ENCODE results near the gene UROS.

UROS gene

DNA sequence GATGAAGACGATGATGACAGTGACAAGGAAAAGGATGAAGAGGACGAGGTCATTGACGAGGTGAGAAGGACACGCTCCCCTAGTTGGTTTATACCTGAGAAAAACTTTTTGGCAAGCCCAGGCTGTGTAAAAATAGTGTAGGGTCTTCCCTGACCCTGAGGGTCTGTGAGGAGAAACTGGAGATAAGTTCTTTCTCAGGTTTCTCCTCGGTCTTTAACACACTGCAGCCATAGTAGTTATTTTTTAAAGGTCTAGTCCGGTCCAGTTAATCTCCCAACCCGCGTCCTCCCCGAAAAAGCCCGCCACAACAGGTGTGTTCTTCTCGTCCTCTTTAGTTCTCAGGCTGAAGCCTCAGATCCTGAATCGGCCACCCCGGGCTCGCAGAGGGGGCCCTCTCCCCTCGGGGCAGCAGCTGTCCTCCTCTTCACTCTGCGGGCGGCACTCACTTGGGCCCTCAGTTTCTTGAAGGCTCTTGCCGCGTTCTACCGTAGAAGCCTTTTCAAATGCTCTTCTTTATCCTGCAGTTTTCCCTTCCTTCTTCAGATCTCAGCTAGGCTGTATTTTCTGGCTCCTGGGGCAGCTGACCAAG, 699 bp upstream of the UROS start:
- H3K9me3 ChIP-seq (ENCODE audit: control insufficient read depth, low read length), result no peaks in the 10 kb centered on the region
- H3K27me3 ChIP-seq (ENCODE audit: control insufficient read depth, insufficient read depth, low read length), result no peaks in the 10 kb centered on the region
- no peaks in the 10 kb centered on the region for H3K36me3 ChIP-seq (ENCODE audit: control insufficient read depth, insufficient read depth, low read length)
- H3K27ac ChIP-seq, result peak overlapping the region; percentile 97
- TF ChIP-seq, protein P1, sequence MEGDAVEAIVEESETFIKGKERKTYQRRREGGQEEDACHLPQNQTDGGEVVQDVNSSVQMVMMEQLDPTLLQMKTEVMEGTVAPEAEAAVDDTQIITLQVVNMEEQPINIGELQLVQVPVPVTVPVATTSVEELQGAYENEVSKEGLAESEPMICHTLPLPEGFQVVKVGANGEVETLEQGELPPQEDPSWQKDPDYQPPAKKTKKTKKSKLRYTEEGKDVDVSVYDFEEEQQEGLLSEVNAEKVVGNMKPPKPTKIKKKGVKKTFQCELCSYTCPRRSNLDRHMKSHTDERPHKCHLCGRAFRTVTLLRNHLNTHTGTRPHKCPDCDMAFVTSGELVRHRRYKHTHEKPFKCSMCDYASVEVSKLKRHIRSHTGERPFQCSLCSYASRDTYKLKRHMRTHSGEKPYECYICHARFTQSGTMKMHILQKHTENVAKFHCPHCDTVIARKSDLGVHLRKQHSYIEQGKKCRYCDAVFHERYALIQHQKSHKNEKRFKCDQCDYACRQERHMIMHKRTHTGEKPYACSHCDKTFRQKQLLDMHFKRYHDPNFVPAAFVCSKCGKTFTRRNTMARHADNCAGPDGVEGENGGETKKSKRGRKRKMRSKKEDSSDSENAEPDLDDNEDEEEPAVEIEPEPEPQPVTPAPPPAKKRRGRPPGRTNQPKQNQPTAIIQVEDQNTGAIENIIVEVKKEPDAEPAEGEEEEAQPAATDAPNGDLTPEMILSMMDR (IDR thresholded peaks at IDR 0.05), result no peak
- H3K79me2 ChIP-seq, result peaks cover 25% of the 10 kb centered on the region
- H3K9ac ChIP-seq, result peak overlapping the region; percentile 87
- H3K4me3 ChIP-seq (ENCODE audit: low read depth, low read length), result peak overlapping the region; percentile 84
- peak overlapping the region; percentile 98 for H2AFZ ChIP-seq
- H3K4me1 ChIP-seq, result peaks cover 10% of the 10 kb centered on the region
- H3K4me2 ChIP-seq (ENCODE audit: low read length), result peak overlapping the region; percentile 59

DNA sequence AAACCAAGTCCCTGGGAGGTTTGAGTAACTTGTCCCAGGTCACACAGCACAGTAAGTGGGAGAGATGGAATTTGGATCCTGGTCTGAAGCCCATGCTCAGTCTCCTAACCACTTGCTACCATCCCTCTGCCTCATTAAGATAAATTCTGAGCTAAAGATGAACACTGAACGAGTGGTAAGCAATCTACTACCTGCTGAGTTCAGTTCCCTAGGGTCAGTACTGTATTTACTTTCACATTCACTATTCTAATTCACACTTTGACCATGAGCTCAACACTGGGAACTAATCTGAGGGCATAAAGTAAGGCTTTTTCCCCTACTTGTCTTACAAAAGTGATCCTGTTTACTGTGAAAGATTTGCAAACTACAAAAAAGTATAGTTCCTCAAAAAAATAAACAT, 2.4 kb downstream of the UROS start:
- Histone ChIP-seq H3K4me1 (peaks cover 10% of the 10 kb centered on the region), H3K4me3 (ENCODE audit: low read depth, low read length) (no peak overlapping the region), H3K27me3 (ENCODE audit: control insufficient read depth, insufficient read depth, low read length) (no peaks in the 10 kb centered on the region), H3K9ac (no peak overlapping the region), H3K27ac (no peak overlapping the region), H2AFZ (no peak overlapping the region), H3K79me2 (peaks cover 21% of the 10 kb centered on the region), H3K9me3 (ENCODE audit: control insufficient read depth, low read length) (no peaks in the 10 kb centered on the region), H3K36me3 (ENCODE audit: control insufficient read depth, insufficient read depth, low read length) (no peaks in the 10 kb centered on the region), H3K4me2 (ENCODE audit: low read length) (no peak overlapping the region)
- TF ChIP-seq, protein P1 (IDR thresholded peaks at IDR 0.05), result no peak

DNA sequence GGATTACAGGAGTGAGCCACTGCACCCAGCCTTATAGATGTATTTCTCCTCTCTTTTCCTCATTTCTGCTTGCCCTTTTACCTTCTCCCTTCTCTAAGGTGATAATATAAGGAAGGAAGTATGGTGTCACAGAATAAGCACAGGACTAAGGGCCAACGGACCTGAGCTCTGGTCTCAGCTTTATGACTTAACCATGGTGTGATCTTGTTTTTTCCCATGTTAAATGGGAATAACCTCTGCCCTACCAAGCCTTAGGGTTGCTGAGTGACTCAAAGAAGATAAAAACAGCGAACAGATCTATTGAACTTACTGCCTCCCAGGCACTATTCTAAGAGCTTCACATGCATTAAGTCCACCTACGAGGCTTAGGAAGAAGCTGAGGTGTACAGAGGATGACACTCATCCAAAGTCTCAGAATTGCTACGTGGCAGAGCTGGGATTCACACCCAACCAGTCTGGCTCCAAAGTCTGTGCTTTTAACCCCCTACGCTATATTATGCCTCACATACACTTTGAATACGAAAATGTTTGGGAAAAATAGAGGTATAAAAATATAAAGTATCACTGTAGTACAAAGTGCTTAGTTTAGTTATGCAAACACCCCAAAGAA, 5.6 kb downstream of the UROS start:
- Histone ChIP-seq H3K4me3 (ENCODE audit: low read depth, low read length) (no peak overlapping the region), H3K4me2 (ENCODE audit: low read length) (no peak overlapping the region), H3K9me3 (ENCODE audit: control insufficient read depth, low read length) (no peaks in the 10 kb centered on the region), H2AFZ (no peak overlapping the region), H3K9ac (no peak overlapping the region), H3K27ac (no peak overlapping the region), H3K4me1 (no peaks in the 10 kb centered on the region), H3K79me2 (peaks cover 4% of the 10 kb centered on the region), H3K36me3 (ENCODE audit: control insufficient read depth, insufficient read depth, low read length) (no peaks in the 10 kb centered on the region), H3K27me3 (ENCODE audit: control insufficient read depth, insufficient read depth, low read length) (no peaks in the 10 kb centered on the region)
- TF ChIP-seq, protein P1 (IDR thresholded peaks at IDR 0.05), result no peak

DNA sequence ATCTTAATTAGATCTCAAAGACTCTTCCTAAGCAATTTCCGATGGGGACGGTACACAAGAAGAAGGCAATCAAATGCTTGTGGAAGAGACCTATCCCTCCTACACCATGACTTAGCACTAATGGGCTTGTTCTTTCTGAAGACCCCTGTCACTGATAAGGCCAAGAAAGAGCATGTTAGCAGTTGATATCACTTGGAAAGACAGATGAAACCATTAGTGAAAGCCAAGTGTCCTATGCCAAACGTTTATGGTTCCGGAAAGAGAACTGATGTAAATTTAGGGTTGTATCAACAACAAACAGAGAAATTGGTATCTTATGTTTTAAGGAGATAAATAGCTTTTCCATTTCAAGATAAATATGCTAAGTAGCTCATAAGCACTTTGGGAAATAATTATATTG, 6.5 kb downstream of the UROS start:
- Histone ChIP-seq H3K27me3 (ENCODE audit: control insufficient read depth, insufficient read depth, low read length) (no peaks in the 10 kb centered on the region), H3K4me2 (ENCODE audit: low read length) (no peak overlapping the region), H3K27ac (no peak overlapping the region), H3K4me3 (ENCODE audit: low read depth, low read length) (no peak overlapping the region), H3K9me3 (ENCODE audit: control insufficient read depth, low read length) (no peaks in the 10 kb centered on the region), H3K4me1 (no peaks in the 10 kb centered on the region), H3K9ac (no peak overlapping the region), H2AFZ (no peak overlapping the region), H3K79me2 (peaks cover 4% of the 10 kb centered on the region), H3K36me3 (ENCODE audit: control insufficient read depth, insufficient read depth, low read length) (no peaks in the 10 kb centered on the region)
- TF ChIP-seq, protein P1 (IDR thresholded peaks at IDR 0.05), result no peak

DNA sequence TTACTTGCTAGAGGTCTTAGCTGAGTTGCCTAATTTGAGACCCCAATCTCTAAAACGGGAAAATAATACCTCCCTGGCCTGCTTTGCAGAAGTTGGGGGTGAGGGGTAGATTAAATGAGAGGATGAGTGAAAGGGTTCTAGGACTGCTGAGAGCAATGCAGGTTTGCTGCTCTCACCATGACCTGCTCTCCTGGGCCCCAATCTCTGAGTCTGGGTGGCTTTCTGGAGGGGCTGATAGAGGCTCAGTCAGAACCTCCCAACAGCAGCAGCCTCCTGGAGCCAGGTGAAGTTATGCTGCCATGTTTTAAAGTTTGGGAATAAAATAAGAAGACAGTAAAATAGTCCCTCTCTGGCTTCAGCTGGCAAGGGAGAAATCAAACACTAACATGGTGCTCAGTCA, 7.3 kb downstream of the UROS start:
- no peak overlapping the region for H3K4me3 ChIP-seq (ENCODE audit: low read depth, low read length)
- no peaks in the 10 kb centered on the region for H3K9me3 ChIP-seq (ENCODE audit: control insufficient read depth, low read length)
- no peak overlapping the region for H3K27ac ChIP-seq
- TF ChIP-seq, protein P1 (IDR thresholded peaks at IDR 0.05), result no peak
- no peak overlapping the region for H2AFZ ChIP-seq
- no peak overlapping the region for H3K4me2 ChIP-seq (ENCODE audit: low read length)
- peaks cover 4% of the 10 kb centered on the region for H3K79me2 ChIP-seq
- H3K9ac ChIP-seq, result no peak overlapping the region
- no peaks in the 10 kb centered on the region for H3K4me1 ChIP-seq
- no peaks in the 10 kb centered on the region for H3K36me3 ChIP-seq (ENCODE audit: control insufficient read depth, insufficient read depth, low read length)
- no peaks in the 10 kb centered on the region for H3K27me3 ChIP-seq (ENCODE audit: control insufficient read depth, insufficient read depth, low read length)

All from parathyroid adenoma (tissue), 2 donors.